SIG-M5 (cell line): ENCODE results near the gene KCNJ6.
"Not testable (repeated sequence)": the region's sequence is repeated elsewhere in the genome, so short reads cannot be mapped to it uniquely, and the experiment has no call there.

Experiments
- DNase-seq: peaks from one replicate; lab custom pipeline; 2025; lab: John Stamatoyannopoulos, UW

KCNJ6 gene

DNA sequence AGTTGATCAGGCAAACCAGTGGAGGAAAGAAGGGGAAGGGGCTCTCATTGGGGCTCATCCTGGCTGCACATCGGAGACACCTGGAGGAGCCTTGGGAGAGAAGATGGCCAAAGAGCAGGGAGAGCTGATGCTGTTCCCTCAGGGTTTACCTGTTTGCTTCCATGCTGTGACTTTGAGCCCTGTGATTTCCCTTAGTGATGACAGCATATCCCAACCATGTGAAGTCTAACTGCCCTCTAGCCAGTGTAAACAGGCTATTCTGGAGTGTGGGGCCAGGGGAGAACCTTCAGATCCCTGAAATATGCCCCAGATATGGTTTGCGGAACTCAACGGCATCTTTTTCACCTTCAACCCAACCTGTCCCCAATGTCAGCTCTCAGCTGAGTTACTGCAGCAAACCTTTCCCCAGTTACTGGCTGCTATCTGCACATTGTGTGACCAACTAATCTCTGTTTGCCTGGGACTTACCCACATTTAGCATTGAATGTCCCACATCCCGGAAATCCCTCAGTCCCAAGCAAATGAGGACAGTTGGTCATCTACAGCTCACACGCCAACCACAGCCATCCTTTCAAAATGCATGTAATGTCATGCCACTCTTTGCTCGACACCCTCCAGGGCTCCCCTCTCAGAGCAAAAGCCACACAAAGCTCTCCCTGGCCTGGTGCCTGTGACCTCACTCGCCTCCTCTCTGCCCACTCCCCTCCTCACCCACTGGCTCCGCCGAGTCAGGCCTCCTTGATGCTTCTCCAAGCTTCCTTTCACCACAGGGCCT lies 242.3 kb downstream of the KCNJ6 start:
- DNase-seq, result no peak

DNA sequence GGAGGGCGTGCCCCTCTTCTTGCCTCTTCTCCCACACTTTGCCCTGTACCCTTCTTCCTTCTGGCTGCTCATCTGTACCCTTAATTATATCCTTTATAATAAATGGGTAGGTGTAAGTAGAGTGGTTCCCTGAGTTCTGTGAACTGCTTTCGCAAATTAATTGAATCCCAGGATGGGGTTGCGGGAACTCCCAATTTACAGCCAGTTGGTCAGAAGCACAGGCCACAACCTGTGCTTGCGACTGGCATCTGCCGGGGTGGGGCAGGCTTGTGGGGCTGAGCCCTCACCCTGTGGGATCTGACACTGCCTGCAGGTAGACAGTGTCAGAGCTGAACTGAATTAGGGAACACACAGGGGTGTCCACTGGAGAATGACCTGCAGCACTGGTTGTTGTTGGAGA lies 244.9 kb downstream of the KCNJ6 start:
- no peak for DNase-seq

GRCh38 chr21:37670883-37671282 lies 245.4 kb downstream of the KCNJ6 start:
- DNase-seq, result no peak

- DNase-seq, result no peak
Measured at GRCh38 chr21:37669249-37669648, 247.0 kb downstream of the KCNJ6 start.

GRCh38 chr21:37668462-37669239 lies 247.6 kb downstream of the KCNJ6 start:
- DNase-seq, result no peak

- DNase-seq, result no peak
Measured at GRCh38 chr21:37667380-37667779, 248.9 kb downstream of the KCNJ6 start.

GRCh38 chr21:37665230-37666024 lies 250.8 kb downstream of the KCNJ6 start:
- no peak for DNase-seq

- DNase-seq, result not testable (repeated sequence)
Measured at GRCh38 chr21:37662227-37662626, 254.0 kb downstream of the KCNJ6 start.

- no peak for DNase-seq
Measured at GRCh38 chr21:37660709-37661108, 255.5 kb downstream of the KCNJ6 start.

GRCh38 chr21:37659874-37660273 lies 256.4 kb downstream of the KCNJ6 start:
- DNase-seq, result no peak

DNA sequence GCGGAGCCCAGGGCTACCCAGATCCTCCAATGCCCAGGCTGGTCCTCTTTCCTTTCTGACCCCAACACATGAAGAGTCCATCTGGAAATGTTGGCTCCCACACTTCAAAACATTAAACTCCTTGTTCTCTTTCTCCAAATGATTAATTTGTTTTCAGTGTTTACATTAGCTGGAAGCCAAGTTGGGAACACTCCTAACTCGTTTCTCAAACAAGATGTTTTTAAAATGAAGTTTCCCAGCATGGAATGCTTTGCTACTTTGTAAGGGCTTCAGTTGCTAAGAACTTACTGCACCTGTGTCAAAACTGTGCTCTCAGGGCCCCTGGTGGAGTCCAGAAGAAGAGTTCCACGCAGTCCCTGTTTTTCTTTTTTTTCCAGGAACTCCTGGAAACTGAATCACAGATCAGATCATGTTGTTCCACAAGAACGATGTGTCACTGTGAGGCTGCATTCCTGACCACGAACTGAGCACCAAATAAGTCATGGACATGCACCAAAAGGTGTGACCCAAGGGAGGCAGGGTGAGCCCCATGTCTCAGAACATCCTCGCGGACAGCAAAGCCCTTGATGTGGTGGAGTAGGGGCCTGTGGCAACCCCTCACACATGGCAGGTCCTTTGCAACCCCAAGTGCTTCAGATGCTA lies 257.3 kb downstream of the KCNJ6 start:
- DNase-seq, result no peak

DNA sequence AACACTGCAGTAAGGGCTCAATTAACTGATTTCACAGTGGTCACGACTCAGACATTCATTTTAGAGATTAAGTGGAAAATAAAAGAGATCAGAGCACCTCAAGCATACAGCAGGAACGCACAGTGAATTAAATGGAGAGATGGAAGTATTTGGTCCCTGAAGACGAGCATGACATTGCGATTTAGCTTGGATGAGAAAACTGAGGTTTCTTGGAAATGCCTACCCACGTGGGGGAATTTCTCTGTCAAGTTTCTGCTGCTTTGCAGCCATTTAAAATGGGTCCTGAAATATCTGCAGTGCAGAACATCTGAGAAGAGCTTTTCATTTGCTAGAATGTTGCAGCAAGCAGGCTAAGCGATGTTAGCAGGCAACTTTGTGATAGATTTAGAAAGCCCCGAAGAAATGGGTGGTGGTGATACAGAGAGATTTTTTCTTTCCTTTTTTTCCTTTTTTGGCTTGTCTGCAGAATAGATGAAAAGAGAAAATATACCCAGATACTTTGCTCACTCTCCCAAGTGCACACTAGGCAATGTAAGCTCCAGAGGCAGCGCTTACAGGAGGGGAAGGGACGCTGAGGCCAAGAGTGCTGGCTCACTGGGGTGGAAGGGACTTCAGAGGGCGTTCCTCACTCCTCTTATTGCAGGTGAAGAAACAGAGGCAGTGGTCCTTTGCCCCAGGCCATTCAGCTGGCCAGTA lies 258.0 kb downstream of the KCNJ6 start:
- no peak for DNase-seq

- no peak for DNase-seq
Measured at GRCh38 chr21:37656899-37657298, 259.4 kb downstream of the KCNJ6 start.

GRCh38 chr21:37655611-37656300 lies 260.5 kb downstream of the KCNJ6 start:
- DNase-seq, result no peak

DNA sequence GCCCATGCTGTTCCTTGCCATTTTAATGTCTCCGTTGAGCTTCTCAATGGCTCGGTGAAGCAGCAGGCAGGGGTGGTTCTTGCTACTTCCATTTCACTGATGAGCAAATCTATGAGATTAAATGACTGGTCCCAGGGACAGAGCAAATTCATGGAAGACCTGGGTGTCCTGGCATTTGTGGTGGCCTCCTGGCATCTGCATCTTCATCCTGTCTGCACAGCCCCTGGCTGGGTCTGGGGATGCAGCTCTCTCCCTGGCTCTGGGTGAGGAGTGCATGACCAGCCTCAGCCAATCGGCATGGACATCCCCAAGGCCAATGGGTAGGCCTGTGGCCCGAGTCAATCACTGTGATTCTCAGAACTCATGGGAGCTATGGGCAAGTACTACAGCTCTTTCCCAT lies 261.7 kb downstream of the KCNJ6 start:
- no peak for DNase-seq

GRCh38 chr21:37653201-37653600 lies 263.1 kb downstream of the KCNJ6 start:
- DNase-seq, result no peak

- DNase-seq, result no peak
Measured at GRCh38 chr21:37647781-37648180, 268.5 kb downstream of the KCNJ6 start.

- DNase-seq, result not testable (repeated sequence)
Measured at GRCh38 chr21:37646761-37647160, 269.5 kb downstream of the KCNJ6 start.

GRCh38 chr21:37645848-37646247 lies 270.4 kb downstream of the KCNJ6 start:
- no peak for DNase-seq

GRCh38 chr21:37644636-37645035 lies 271.6 kb downstream of the KCNJ6 start:
- no peak for DNase-seq

GRCh38 chr21:37643862-37644261 lies 272.4 kb downstream of the KCNJ6 start:
- DNase-seq, result not testable (repeated sequence)
